ENCODE results near the gene WBP11. TPM values are rescaled to one million over a fixed set of nuclear protein-coding genes. Genes with fewer than 3 reads are reported as not detected.

The WBP11 gene
- total RNA-seq, 1 experiment from 2014 or later = 67.4 TPM

DNA sequence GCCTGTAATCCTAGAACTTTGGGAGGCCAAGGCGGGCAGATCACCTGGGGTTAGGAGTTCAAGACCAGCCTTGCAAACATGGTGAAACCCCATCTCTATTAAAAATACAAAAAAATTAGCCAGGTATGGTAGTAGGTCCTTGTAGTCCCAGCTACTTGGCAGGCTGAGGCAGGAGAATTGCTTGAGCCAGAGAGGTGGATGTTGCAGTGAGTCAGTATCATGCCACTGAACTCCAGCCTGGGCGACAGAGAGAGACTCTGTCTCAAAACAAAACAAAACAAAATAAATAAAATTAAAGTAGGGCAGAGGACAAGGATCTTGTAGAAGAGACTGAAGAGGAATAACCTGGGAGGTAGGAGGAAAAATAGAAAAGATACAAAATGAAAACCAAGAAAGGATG lies 61.3 kb downstream of the WBP11 start:
- Histone ChIP-seq H3K27me3 (ENCODE audit: insufficient read depth, low read length) (no peaks in the 10 kb centered on the region), H3K4me2 (ENCODE audit: low read length) (no peak overlapping the region), H3K4me3 (replicated peaks in 1 of 2; ENCODE audit: low read depth in 1 of 2, low read length in 2 of 2) (no peak overlapping the region), H2AFZ (ENCODE audit: low read depth, low read length, poor library complexity, severe bottlenecking) (no peak overlapping the region), H3K27ac (ENCODE audit: low read depth, low read length) (no peak overlapping the region), H3K9me2 (ENCODE audit: insufficient read depth) (no peaks in the 10 kb centered on the region), H3K9ac (ENCODE audit: low read length) (no peak overlapping the region), H3K9me3 (ENCODE audit: control insufficient read depth in 1 of 2, insufficient read depth in 1 of 2, low read depth in 1 of 2, low read length in 2 of 2) (no peaks in the 10 kb centered on the region), H3K4me1 (ENCODE audit: control insufficient read depth in 1 of 2, insufficient read depth in 2 of 2, low read length in 2 of 2) (no peaks in the 10 kb centered on the region), H3K79me2 (ENCODE audit: insufficient read depth, low read length) (no peaks in the 10 kb centered on the region), H4K20me1 (ENCODE audit: insufficient read depth) (no peaks in the 10 kb centered on the region), H3K36me3 (ENCODE audit: control insufficient read depth in 1 of 2, insufficient read depth in 2 of 2, low read length in 2 of 2) (no peaks in the 10 kb centered on the region)
- intact Hi-C loops (cut with micrococcal nuclease) = no loop called here
- ChIA-PET CTCF (no interaction called here), POLR2A (no interaction called here), RAD21 (ENCODE audit: low non-redundant PET in 1 of 2, low total read pairs in 2 of 2, uncharacterized antibody in 2 of 2, unreplicated experiment in 2 of 2) (no interaction called here)
- DNase-seq (ENCODE audit: low read depth, low spot score) (no peak), ATAC-seq (no peak)
- TF ChIP-seq ELF1 (IDR thresholded peaks at IDR 0.05; ENCODE audit: borderline replicate concordance, low read depth) = no peak
- TF ChIP-seq REST (IDR thresholded peaks at IDR 0.05; ENCODE audit: low read depth) = no peak
- no peak for TF ChIP-seq CTCF (IDR thresholded peaks at IDR 0.05 in 2 of 3, conservative IDR thresholded peaks at IDR 0.05 in 1 of 3; ENCODE audit: borderline replicate concordance in 1 of 3, insufficient read depth in 1 of 3, low read depth in 2 of 3, low read length in 2 of 3)
- TF ChIP-seq ZNF274 (IDR thresholded peaks at IDR 0.05; ENCODE audit: low read depth, low read length) = no peak
- TF ChIP-seq, protein P1, sequence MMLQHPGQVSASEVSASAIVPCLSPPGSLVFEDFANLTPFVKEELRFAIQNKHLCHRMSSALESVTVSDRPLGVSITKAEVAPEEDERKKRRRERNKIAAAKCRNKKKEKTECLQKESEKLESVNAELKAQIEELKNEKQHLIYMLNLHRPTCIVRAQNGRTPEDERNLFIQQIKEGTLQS (IDR thresholded peaks at IDR 0.05) = no peak
- TF ChIP-seq, protein P2, sequence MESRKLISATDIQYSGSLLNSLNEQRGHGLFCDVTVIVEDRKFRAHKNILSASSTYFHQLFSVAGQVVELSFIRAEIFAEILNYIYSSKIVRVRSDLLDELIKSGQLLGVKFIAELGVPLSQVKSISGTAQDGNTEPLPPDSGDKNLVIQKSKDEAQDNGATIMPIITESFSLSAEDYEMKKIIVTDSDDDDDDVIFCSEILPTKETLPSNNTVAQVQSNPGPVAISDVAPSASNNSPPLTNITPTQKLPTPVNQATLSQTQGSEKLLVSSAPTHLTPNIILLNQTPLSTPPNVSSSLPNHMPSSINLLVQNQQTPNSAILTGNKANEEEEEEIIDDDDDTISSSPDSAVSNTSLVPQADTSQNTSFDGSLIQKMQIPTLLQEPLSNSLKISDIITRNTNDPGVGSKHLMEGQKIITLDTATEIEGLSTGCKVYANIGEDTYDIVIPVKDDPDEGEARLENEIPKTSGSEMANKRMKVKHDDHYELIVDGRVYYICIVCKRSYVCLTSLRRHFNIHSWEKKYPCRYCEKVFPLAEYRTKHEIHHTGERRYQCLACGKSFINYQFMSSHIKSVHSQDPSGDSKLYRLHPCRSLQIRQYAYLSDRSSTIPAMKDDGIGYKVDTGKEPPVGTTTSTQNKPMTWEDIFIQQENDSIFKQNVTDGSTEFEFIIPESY (IDR thresholded peaks at IDR 0.05; ENCODE audit: extremely low read depth, insufficient replicate concordance, low read length) = no peak
- no peak for TF ChIP-seq RAD21 (IDR thresholded peaks at IDR 0.05; ENCODE audit: low read depth)
- TF ChIP-seq EZH2phosphoT487 (IDR thresholded peaks at IDR 0.05; ENCODE audit: borderline replicate concordance) = no peak
- no peak for TF ChIP-seq SRF (IDR thresholded peaks at IDR 0.05; ENCODE audit: low read depth)
- no peak for TF ChIP-seq CEBPB (IDR thresholded peaks at IDR 0.05; ENCODE audit: low read depth)
- TF ChIP-seq FOSL1 (IDR thresholded peaks at IDR 0.05; ENCODE audit: low read depth) = no peak
- TF ChIP-seq EGR1 (IDR thresholded peaks at IDR 0.05; ENCODE audit: low read depth) = no peak
- TF ChIP-seq JUND (IDR thresholded peaks at IDR 0.05) = no peak
- no peak for TF ChIP-seq TCF7L2 (IDR thresholded peaks at IDR 0.05; ENCODE audit: borderline replicate concordance, extremely low read depth, insufficient read depth, insufficient read length)
- no peak for TF ChIP-seq POLR2AphosphoS5 (IDR thresholded peaks at IDR 0.05; ENCODE audit: low read depth, low read length)
- TF ChIP-seq POLR2A (IDR thresholded peaks at IDR 0.05; ENCODE audit: borderline replicate concordance, extremely low read depth, insufficient read depth, insufficient read length) = no peak
- TF ChIP-seq YY1 (IDR thresholded peaks at IDR 0.05; ENCODE audit: extremely low read depth, insufficient replicate concordance, low read depth, low read length) = no peak
- no peak for TF ChIP-seq CBX3 (IDR thresholded peaks at IDR 0.05; ENCODE audit: low read depth)
- no peak for TF ChIP-seq SIN3A (IDR thresholded peaks at IDR 0.05; ENCODE audit: low read depth)
- no TSS peak for BruUV-seq (replicated peaks)
